ENCODE data around the gene SOX8.

The SOX8 gene

GRCh38 chr16:963913-964312 is 17.7 kb upstream of the SOX8 start:
- Histone ChIP-seq H4K20me1 (ENCODE audit: insufficient read depth, low read length) (no peaks in the 10 kb centered on the region), H3K4me2 (ENCODE audit: low read length) (no peak overlapping the region), H3K27ac (ENCODE audit: low read depth, low read length, poor library complexity, severe bottlenecking) (no peak overlapping the region), H3K27me3 (ENCODE audit: insufficient read depth, low read length) (peaks cover 4% of the 10 kb centered on the region; the same call in 1 of the 2 replicates), H3K4me3 (ENCODE audit: low read depth, low read length, poor library complexity, severe bottlenecking) (no peak overlapping the region), H3K4me1 (ENCODE audit: insufficient read depth, low read length, severe bottlenecking) (no peaks in the 10 kb centered on the region), H3K36me3 (ENCODE audit: insufficient read depth, low read length) (no peaks in the 10 kb centered on the region; the same call in 1 of the 2 replicates), H3K9me2 (ENCODE audit: low read depth, low read length) (no peaks in the 10 kb centered on the region), H3K79me2 (ENCODE audit: insufficient read depth, low read length) (no peaks in the 10 kb centered on the region), H3K9me3 (ENCODE audit: low read length) (no peaks in the 10 kb centered on the region), H3K9ac (ENCODE audit: low read length) (no peak overlapping the region), H2AFZ (ENCODE audit: low read length) (no peak overlapping the region), H3F3A (ENCODE audit: insufficient read depth, low read length) (no peaks in the 10 kb centered on the region)
- no peak for TF ChIP-seq CTCF (IDR thresholded peaks at IDR 0.05; ENCODE audit: low read length)
- no peak for TF ChIP-seq EZH2 (IDR thresholded peaks at IDR 0.05; ENCODE audit: borderline replicate concordance, low read length)

- peaks cover under 1% of the 10 kb centered on the region for H3K4me1 ChIP-seq (ENCODE audit: insufficient read depth, low read length, severe bottlenecking)
- no peaks in the 10 kb centered on the region; the same call in 1 of the 2 replicates for H3K36me3 ChIP-seq (ENCODE audit: insufficient read depth, low read length)
- H3K9ac ChIP-seq (ENCODE audit: low read length) = no peak overlapping the region
- no peak overlapping the region for H3K27ac ChIP-seq (ENCODE audit: low read depth, low read length, poor library complexity, severe bottlenecking)
- no peak overlapping the region for H3K4me2 ChIP-seq (ENCODE audit: low read length)
- no peaks in the 10 kb centered on the region for H3K79me2 ChIP-seq (ENCODE audit: insufficient read depth, low read length)
- peaks cover 4% of the 10 kb centered on the region; the same call in 1 of the 2 replicates for H3K27me3 ChIP-seq (ENCODE audit: insufficient read depth, low read length)
- H3K4me3 ChIP-seq (ENCODE audit: low read depth, low read length, poor library complexity, severe bottlenecking) = no peak overlapping the region
- TF ChIP-seq CTCF (IDR thresholded peaks at IDR 0.05; ENCODE audit: low read length) (no peak), EZH2 (IDR thresholded peaks at IDR 0.05; ENCODE audit: borderline replicate concordance, low read length) (no peak)
- no peaks in the 10 kb centered on the region for H3F3A ChIP-seq (ENCODE audit: insufficient read depth, low read length)
- H4K20me1 ChIP-seq (ENCODE audit: insufficient read depth, low read length) = no peaks in the 10 kb centered on the region
- no peak overlapping the region for H2AFZ ChIP-seq (ENCODE audit: low read length)
- no peaks in the 10 kb centered on the region for H3K9me3 ChIP-seq (ENCODE audit: low read length)
- H3K9me2 ChIP-seq (ENCODE audit: low read depth, low read length) = no peaks in the 10 kb centered on the region
These were observed 17.1 kb upstream of the SOX8 start for GRCh38 chr16:964356-965035.

- Histone ChIP-seq H2AFZ (ENCODE audit: low read length) (no peak overlapping the region), H4K20me1 (ENCODE audit: insufficient read depth, low read length) (no peaks in the 10 kb centered on the region), H3K4me2 (ENCODE audit: low read length) (no peak overlapping the region), H3F3A (ENCODE audit: insufficient read depth, low read length) (no peaks in the 10 kb centered on the region), H3K9me3 (ENCODE audit: low read length) (no peaks in the 10 kb centered on the region), H3K27me3 (ENCODE audit: insufficient read depth, low read length) (peaks cover 4% of the 10 kb centered on the region; the same call in 1 of the 2 replicates), H3K9ac (ENCODE audit: low read length) (no peak overlapping the region), H3K36me3 (ENCODE audit: insufficient read depth, low read length) (no peaks in the 10 kb centered on the region; the same call in 1 of the 2 replicates), H3K4me1 (ENCODE audit: insufficient read depth, low read length, severe bottlenecking) (peaks cover 6% of the 10 kb centered on the region), H3K79me2 (ENCODE audit: insufficient read depth, low read length) (no peaks in the 10 kb centered on the region), H3K27ac (ENCODE audit: low read depth, low read length, poor library complexity, severe bottlenecking) (no peak overlapping the region), H3K9me2 (ENCODE audit: low read depth, low read length) (no peaks in the 10 kb centered on the region), H3K4me3 (ENCODE audit: low read depth, low read length, poor library complexity, severe bottlenecking) (no peak overlapping the region)
- TF ChIP-seq EZH2 (IDR thresholded peaks at IDR 0.05; ENCODE audit: borderline replicate concordance, low read length) (no peak), CTCF (IDR thresholded peaks at IDR 0.05; ENCODE audit: low read length) (no peak)
These were observed 16.6 kb upstream of the SOX8 start for GRCh38 chr16:965036-965395.
